ENCODE results near the gene CCSER1. TPM values are rescaled to one million over a fixed set of nuclear protein-coding genes. Genes with fewer than 3 reads are reported as not detected.

Gene CCSER1
- total and polyA plus RNA-seq, 2 experiments from 2014 or later = 5.2 to 23.4 TPM

- Histone ChIP-seq H3K4me2 (no peak overlapping the region), H2AFZ (no peak overlapping the region), H3K4me1 (ENCODE audit: insufficient read depth) (no peaks in the 10 kb centered on the region), H3K4me3 (no peak overlapping the region), H3K9me2 (replicated peaks; ENCODE audit: insufficient read depth) (no peaks in the 10 kb centered on the region), H3K79me2 (no peaks in the 10 kb centered on the region), H3K27ac (no peak overlapping the region), H3K9me3 (ENCODE audit: low read depth) (no peaks in the 10 kb centered on the region), H4K20me1 (ENCODE audit: insufficient read depth, poor library complexity, severe bottlenecking) (no peaks in the 10 kb centered on the region), H3K27me3 (no peaks in the 10 kb centered on the region), H3K36me3 (replicated peaks; ENCODE audit: insufficient read depth, low read depth) (no peaks in the 10 kb centered on the region)
- no peak for TF ChIP-seq EZH2phosphoT487 (IDR thresholded peaks at IDR 0.05; ENCODE audit: low read depth, severe bottlenecking, unreplicated experiment)
- TF ChIP-seq EZH2 (IDR thresholded peaks at IDR 0.05; ENCODE audit: borderline replicate concordance) = no peak
- no peak for TF ChIP-seq CTCF (IDR thresholded peaks at IDR 0.05; ENCODE audit: poor library complexity)
- 80% methylated on average over 3 of the region's 3 CpGs for WGBS (ENCODE audit: low lambda C conversion rate, missing lambda C conversion rate)
- DNase-seq (ENCODE audit: low spot score) = no peak
Observed at GRCh38 chr4:90537491-90537890, 410.3 kb downstream of the CCSER1 start.

- H3K27me3 ChIP-seq = no peaks in the 10 kb centered on the region
- no peak for DNase-seq (ENCODE audit: low spot score)
- no peaks in the 10 kb centered on the region for H3K4me1 ChIP-seq (ENCODE audit: insufficient read depth)
- no peak for TF ChIP-seq EZH2phosphoT487 (IDR thresholded peaks at IDR 0.05; ENCODE audit: low read depth, severe bottlenecking, unreplicated experiment)
- no peak for TF ChIP-seq CTCF (IDR thresholded peaks at IDR 0.05; ENCODE audit: poor library complexity)
- TF ChIP-seq EZH2 (IDR thresholded peaks at IDR 0.05; ENCODE audit: borderline replicate concordance) = no peak
- no peaks in the 10 kb centered on the region for H4K20me1 ChIP-seq (ENCODE audit: insufficient read depth, poor library complexity, severe bottlenecking)
- H3K79me2 ChIP-seq = no peaks in the 10 kb centered on the region
- no peaks in the 10 kb centered on the region for H3K36me3 ChIP-seq (replicated peaks; ENCODE audit: insufficient read depth, low read depth)
- no peak overlapping the region for H2AFZ ChIP-seq
- H3K9me2 ChIP-seq (replicated peaks; ENCODE audit: insufficient read depth) = no peaks in the 10 kb centered on the region
- H3K4me2 ChIP-seq = no peak overlapping the region
- no peak overlapping the region for H3K4me3 ChIP-seq
- H3K9me3 ChIP-seq (ENCODE audit: low read depth) = no peaks in the 10 kb centered on the region
- no peak overlapping the region for H3K27ac ChIP-seq
Observed at GRCh38 chr4:90540536-90540935, 413.3 kb downstream of the CCSER1 start.

- H3K9me2 ChIP-seq (replicated peaks; ENCODE audit: insufficient read depth) = no peaks in the 10 kb centered on the region
- no peaks in the 10 kb centered on the region for H3K4me1 ChIP-seq (ENCODE audit: insufficient read depth)
- no peaks in the 10 kb centered on the region for H4K20me1 ChIP-seq (ENCODE audit: insufficient read depth, poor library complexity, severe bottlenecking)
- no peak overlapping the region for H3K27ac ChIP-seq
- H3K9me3 ChIP-seq (ENCODE audit: low read depth) = no peaks in the 10 kb centered on the region
- H3K79me2 ChIP-seq = no peaks in the 10 kb centered on the region
- no peak for TF ChIP-seq EZH2 (IDR thresholded peaks at IDR 0.05; ENCODE audit: borderline replicate concordance)
- no peak for TF ChIP-seq CTCF (IDR thresholded peaks at IDR 0.05; ENCODE audit: poor library complexity)
- TF ChIP-seq EZH2phosphoT487 (IDR thresholded peaks at IDR 0.05; ENCODE audit: low read depth, severe bottlenecking, unreplicated experiment) = no peak
- WGBS (ENCODE audit: low lambda C conversion rate, missing lambda C conversion rate) = 71% methylated on average over 4 of the region's 4 CpGs
- no peak overlapping the region for H3K4me2 ChIP-seq
- no peak for DNase-seq (ENCODE audit: low spot score)
- H3K27me3 ChIP-seq = no peaks in the 10 kb centered on the region
- H3K36me3 ChIP-seq (replicated peaks; ENCODE audit: insufficient read depth, low read depth) = no peaks in the 10 kb centered on the region
- no peak overlapping the region for H2AFZ ChIP-seq
- H3K4me3 ChIP-seq = no peak overlapping the region
Observed at GRCh38 chr4:90542216-90542615, 415.0 kb downstream of the CCSER1 start.

Measured in hepatocyte (in vitro differentiated cells).